IMR-90 (cell line): Measurements from ENCODE around the gene PLEK2. TPM values are rescaled to one million over a fixed set of nuclear protein-coding genes. Genes with fewer than 3 reads are reported as not detected.

ENCODE experiments used
- ATAC-seq: fragments of 200-7000 bp; cut with Tn5 transposase; 2 replicates; pipeline ENCODE4 v1.9.1; 2020; ENCODE audit warnings: low read depth, mild to moderate bottlenecking, moderate library complexity
- BruUV-seq: library from RNA; stranded (reverse); fragments of 400-500 nt; replicated peaks from 2 replicates; lab custom pipeline; 2021; lab: Mats Ljungman, UMichigan
- CTCF ChIA-PET: fragments of 300-600 bp; formaldehyde crosslinking; extraction: SDS; loops from one replicate; lab custom pipeline; 2021; ENCODE audit warnings: antibody characterized with exemption; lab: Yijun Ruan, JAX
- POLR2A ChIA-PET: fragments of 300-600 bp; sonication (Branson Sonifier 250); formaldehyde crosslinking; loops from one replicate; lab custom pipeline; 2022; ENCODE audit warnings: antibody characterized with exemption; ENCODE audit not compliant: unreplicated experiment; lab: Charles Lee
- DNase-seq: peaks from one replicate; pipeline ENCODE4 v3.0.0; 2013
- H2AFZ ChIP-seq: replicated peaks from 2 replicates; pipeline ENCODE3; 2013; ENCODE audit warnings: low read length, mild to moderate bottlenecking; ENCODE audit not compliant: poor library complexity
- H2AK5ac ChIP-seq: 2 replicates; pipeline ENCODE4 v1.6.1; 2013; ENCODE audit warnings: low read depth, low read length, inconsistent platforms
- H2AK9ac ChIP-seq: replicated peaks from 2 replicates; pipeline ENCODE3; 2013; ENCODE audit warnings: mild to moderate bottlenecking, low read depth, low read length, moderate library complexity; ENCODE audit not compliant: poor library complexity
- H2BK120ac ChIP-seq: 2 replicates; pipeline ENCODE4 v1.6.1; 2013; ENCODE audit warnings: low read depth, low read length, inconsistent platforms
- H2BK15ac ChIP-seq: 3 replicates; pipeline ENCODE4 v1.6.1; 2013; ENCODE audit warnings: low read depth, low read length, inconsistent platforms
- H2BK20ac ChIP-seq: 2 replicates; pipeline ENCODE4 v1.6.1; 2013; ENCODE audit warnings: low read depth, mild to moderate bottlenecking, inconsistent platforms, low read length, moderate library complexity
- H2BK5ac ChIP-seq: 2 replicates; pipeline ENCODE4 v1.6.1; 2013; ENCODE audit warnings: mild to moderate bottlenecking, low read depth, low read length, inconsistent platforms; ENCODE audit not compliant: poor library complexity, severe bottlenecking
- H3K14ac ChIP-seq: replicated peaks from 2 replicates; pipeline ENCODE4 v1.6.1; 2013; ENCODE audit warnings: low read depth, low read length, inconsistent platforms
- H3K18ac ChIP-seq: 2 replicates; pipeline ENCODE4 v1.6.1; 2013; ENCODE audit warnings: low read depth, low read length, control low read depth
- H3K23ac ChIP-seq: 2 replicates; pipeline ENCODE4 v1.6.1; 2013; ENCODE audit warnings: low read depth, low read length, inconsistent platforms
- H3K27ac ChIP-seq: 2 replicates; pipeline ENCODE4 v1.5.1; 2013; ENCODE audit warnings: mild to moderate bottlenecking, control low read depth, low read length; ENCODE audit not compliant: insufficient read depth
- H3K27me3 ChIP-seq: 2 replicates; pipeline ENCODE4 v1.6.1; 2013; ENCODE audit warnings: low read length; ENCODE audit not compliant: control insufficient read depth, insufficient read depth
- H3K36me3 ChIP-seq: 2 replicates; pipeline ENCODE4 v1.6.1; 2013; ENCODE audit warnings: low read length, mixed read lengths; ENCODE audit not compliant: control insufficient read depth, insufficient read depth
- H3K4ac ChIP-seq: 2 replicates; pipeline ENCODE4 v1.6.1; 2013; ENCODE audit warnings: low read depth, low read length, inconsistent platforms
- H3K4me1 ChIP-seq: 2 replicates; pipeline ENCODE4 v1.6.1; 2013; ENCODE audit warnings: low read length, mixed read lengths; ENCODE audit not compliant: control insufficient read depth, insufficient read depth
- H3K4me2 ChIP-seq: 2 replicates; pipeline ENCODE4 v1.6.1; 2013; ENCODE audit warnings: low read depth, mild to moderate bottlenecking, control low read depth, low read length, moderate library complexity
- H3K4me3 ChIP-seq: 2 replicates; pipeline ENCODE4 v1.5.1; 2013; ENCODE audit warnings: low read depth, mild to moderate bottlenecking, control low read depth, low read length, moderate library complexity; ENCODE audit not compliant: insufficient read depth
- H3K56ac ChIP-seq: 2 replicates; pipeline ENCODE4 v1.6.1; 2013; ENCODE audit warnings: low read length, inconsistent platforms; ENCODE audit not compliant: insufficient read depth; ENCODE audit errors: extremely low read depth
- H3K79me1 ChIP-seq, 2 experiments: 2 replicates each; pipeline ENCODE4 v1.6.1; 2013; ENCODE audit warnings: low read length in 2 of 2, inconsistent platforms in 1 of 2, low read depth in 1 of 2
- H3K9ac ChIP-seq: 2 replicates; pipeline ENCODE4 v1.6.1; 2013; ENCODE audit warnings: low read depth, low read length, control low read depth
- H3K9me1 ChIP-seq: 2 replicates; pipeline ENCODE4 v1.6.1; 2013; ENCODE audit warnings: low read length, inconsistent platforms; ENCODE audit not compliant: insufficient read depth
- H3K9me3 ChIP-seq: 2 replicates; pipeline ENCODE4 v1.6.1; 2013; ENCODE audit warnings: low read length; ENCODE audit not compliant: control insufficient read depth, insufficient read depth
- H4K20me1 ChIP-seq: 2 replicates; pipeline ENCODE4 v1.6.1; 2013; ENCODE audit warnings: low read length, inconsistent platforms; ENCODE audit not compliant: insufficient read depth
- H4K5ac ChIP-seq: 2 replicates; pipeline ENCODE4 v1.6.1; 2013; ENCODE audit warnings: mild to moderate bottlenecking, low read depth, low read length, control low read depth
- H4K8ac ChIP-seq, 2 experiments: 2 replicates each; pipeline ENCODE4 v1.6.1; 2013; ENCODE audit warnings: low read depth in 2 of 2, low read length in 2 of 2, control low read depth in 1 of 2, inconsistent platforms in 1 of 2
- H4K91ac ChIP-seq: 2 replicates; pipeline ENCODE4 v1.6.1; 2013; ENCODE audit warnings: low read depth, low read length, inconsistent platforms; ENCODE audit not compliant: insufficient read depth
- CHD1 ChIP-seq: IDR thresholded peaks from 2 replicates; pipeline ENCODE4 v1.6.1; 2012; ENCODE audit warnings: low read depth, low read length, improper control_type of control experiment
- MAZ ChIP-seq: IDR thresholded peaks from 2 replicates; pipeline ENCODE4 v1.6.1; 2012; ENCODE audit warnings: low read depth, mild to moderate bottlenecking, low read length, improper control_type of control experiment, moderate library complexity, borderline replicate concordance
- POLR2A ChIP-seq: IDR thresholded peaks from 2 replicates; pipeline ENCODE4 v1.6.1; 2012; ENCODE audit warnings: mild to moderate bottlenecking, low read depth, low read length
- RAD21 ChIP-seq: IDR thresholded peaks from 2 replicates; pipeline ENCODE4 v1.6.1; 2012; ENCODE audit warnings: low read length, improper control_type of control experiment
- RCOR1 ChIP-seq: IDR thresholded peaks from 2 replicates; pipeline ENCODE4 v1.6.1; 2012; ENCODE audit warnings: mild to moderate bottlenecking, low read length, improper control_type of control experiment; ENCODE audit not compliant: insufficient replicate concordance
- SMC3 ChIP-seq: fragments of 150-350 bp; IDR thresholded peaks from 2 replicates; pipeline ENCODE4 v1.6.1; 2016; ENCODE audit warnings: low read depth, mild to moderate bottlenecking, antibody characterized with exemption, low read length, moderate library complexity
- WGBS, 2 experiments: methylation state at CpG; one replicate each; pipeline versions ENCODE4 v1.1.5 to v1.1.7; 2013; ENCODE audit warnings: missing lambda C conversion rate in 2 of 2; ENCODE audit not compliant: insufficient read length in 1 of 2; ENCODE audit errors: extremely low coverage in 2 of 2; 5-methylcytosine and 5-hydroxymethylcytosine counted together
- dilution Hi-C: fragments of 300-500 bp; cut with HindIII; formaldehyde crosslinking; loops from one replicate; pipeline ENCODE4 v1.14.3; 2018; ENCODE audit warnings: low sequenced_read_pairs; ENCODE audit not compliant: unreplicated experiment
- in situ Hi-C: fragments of 300-500 bp; cut with MboI; formaldehyde crosslinking; loops from 3 replicates; pipeline ENCODE4 v1.14.3; 2019; ENCODE audit warnings: low sequenced_read_pairs, inconsistent platforms, mixed read lengths
- intact Hi-C: fragments of 100-400 bp; cut with micrococcal nuclease; formaldehyde crosslinking; loops from 2 replicates; pipeline ENCODE4 v1.10.0; 2022
- polyA plus RNA-seq, 3 experiments: library from polyadenylated mRNA; depleted of rRNA; stranded (reverse); fragments of >200 nt; gene quantifications; 2 replicates each; pipeline ENCODE4 v1.2.3, GENCODE V29; 2012; ENCODE audit warnings: low replicate concordance in 1 of 3
- total RNA-seq: library from RNA; depleted of rRNA; stranded (reverse); fragments of >200 nt; gene quantifications from 2 replicates; pipeline ENCODE4 v1.2.3, GENCODE V29; 2012
- TF ChIP-seq, protein P1 (sequence below): fragments of 150-350 bp; IDR thresholded peaks from 2 replicates; pipeline ENCODE4 v1.6.1; 2016; ENCODE audit warnings: low read depth, mild to moderate bottlenecking, low read length, moderate library complexity, borderline replicate concordance
- TF ChIP-seq, protein P2 (sequence below): conservative IDR thresholded peaks from 2 replicates; pipeline ENCODE4 v1.5.1; 2012; ENCODE audit warnings: mild to moderate bottlenecking, low read depth, low read length, improper control_type of control experiment

Gene PLEK2
- total and polyA plus RNA-seq, 2 of the 4 experiments (the other 2 are of a cell fraction): 1.7 to 2.5 TPM

DNA sequence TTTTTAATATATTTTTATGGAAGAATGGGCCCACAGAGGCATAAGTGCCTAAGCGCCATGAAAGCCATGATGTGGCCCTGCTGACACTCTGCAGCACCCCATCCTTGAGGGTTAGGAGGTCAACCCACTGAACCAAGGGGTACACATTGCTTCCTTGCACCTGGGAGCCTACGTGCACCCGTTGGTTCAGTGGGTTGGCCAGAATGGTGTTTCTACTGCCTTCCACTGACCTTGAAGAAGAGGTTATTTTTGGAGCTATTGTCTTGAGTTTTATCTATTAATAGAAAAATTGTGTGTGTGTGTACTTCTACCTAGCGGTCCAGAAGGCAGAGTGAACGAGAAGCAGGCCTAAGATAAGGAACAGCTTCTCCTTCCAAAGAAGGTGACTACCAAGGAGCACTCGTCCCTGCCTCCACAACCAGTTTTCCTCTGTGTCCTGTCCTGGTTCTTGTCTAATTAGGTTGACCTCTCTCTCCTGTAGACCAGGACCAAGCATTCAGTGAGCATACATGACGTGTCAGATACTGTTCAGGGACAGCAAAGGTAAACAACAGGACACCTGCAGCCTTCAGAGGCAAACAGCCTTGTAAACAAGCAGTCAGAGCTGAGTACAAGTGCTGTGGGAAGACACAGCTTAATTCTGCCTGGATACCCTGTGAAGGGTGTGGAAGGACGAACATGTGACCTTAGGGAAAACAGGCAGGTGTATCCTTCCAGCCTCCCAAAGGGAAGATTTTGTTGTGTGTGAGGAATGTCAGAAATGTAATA, 30.4 kb upstream of the PLEK2 start:
- POLR2A ChIA-PET: no interaction called here
- intact Hi-C loops: no loop called here
- H2BK15ac ChIP-seq: no peak overlapping the region
- H2AK9ac ChIP-seq: no peak overlapping the region
- no peak overlapping the region; the same call in 1 of the 2 replicates for H3K23ac ChIP-seq
- no TSS peak for BruUV-seq
- H3K4me2 ChIP-seq: no peak overlapping the region
- H4K5ac ChIP-seq: no peak overlapping the region
- H3K4me3 ChIP-seq: no peak overlapping the region
- H3K9me1 ChIP-seq: no peaks in the 10 kb centered on the region
- no peak overlapping the region for H4K8ac ChIP-seq
- no peaks in the 10 kb centered on the region for H3K4me1 ChIP-seq
- no peak overlapping the region for H2BK120ac ChIP-seq
- no peaks in the 10 kb centered on the region for H3K79me1 ChIP-seq
- H3K18ac ChIP-seq: no peak overlapping the region
- no peak overlapping the region for H4K91ac ChIP-seq
- dilution Hi-C loops: no loop called here
- no peak overlapping the region for H2AFZ ChIP-seq
- no peaks in the 10 kb centered on the region for H3K36me3 ChIP-seq
- DNase-seq (no peak), ATAC-seq (no peak)
- H3K27me3 ChIP-seq: peaks cover 44% of the 10 kb centered on the region
- no peak overlapping the region for H3K4ac ChIP-seq
- H4K20me1 ChIP-seq: no peaks in the 10 kb centered on the region
- H2BK5ac ChIP-seq: no peak overlapping the region
- no peaks in the 10 kb centered on the region for H3K9me3 ChIP-seq
- CTCF ChIA-PET: no interaction called here
- in situ Hi-C loops: loop anchor here (10.0 to 25.0 kb wide), 2 partner anchors 112 to 270 kb away; partner anchors contain the start of gene RDH12
- H3K9ac ChIP-seq: no peak overlapping the region
- H2AK5ac ChIP-seq: no peak overlapping the region
- H3K27ac ChIP-seq: no peak overlapping the region
- no peak overlapping the region for H2BK20ac ChIP-seq
- no peak overlapping the region for H3K56ac ChIP-seq
- no peak for TF ChIP-seq POLR2A
- no peak for TF ChIP-seq CHD1
- no peak for TF ChIP-seq SMC3
- TF ChIP-seq, protein P1, sequence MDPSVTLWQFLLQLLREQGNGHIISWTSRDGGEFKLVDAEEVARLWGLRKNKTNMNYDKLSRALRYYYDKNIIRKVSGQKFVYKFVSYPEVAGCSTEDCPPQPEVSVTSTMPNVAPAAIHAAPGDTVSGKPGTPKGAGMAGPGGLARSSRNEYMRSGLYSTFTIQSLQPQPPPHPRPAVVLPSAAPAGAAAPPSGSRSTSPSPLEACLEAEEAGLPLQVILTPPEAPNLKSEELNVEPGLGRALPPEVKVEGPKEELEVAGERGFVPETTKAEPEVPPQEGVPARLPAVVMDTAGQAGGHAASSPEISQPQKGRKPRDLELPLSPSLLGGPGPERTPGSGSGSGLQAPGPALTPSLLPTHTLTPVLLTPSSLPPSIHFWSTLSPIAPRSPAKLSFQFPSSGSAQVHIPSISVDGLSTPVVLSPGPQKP: no peak
- no peak for TF ChIP-seq RCOR1
- no peak for TF ChIP-seq MAZ
- TF ChIP-seq, protein P2, sequence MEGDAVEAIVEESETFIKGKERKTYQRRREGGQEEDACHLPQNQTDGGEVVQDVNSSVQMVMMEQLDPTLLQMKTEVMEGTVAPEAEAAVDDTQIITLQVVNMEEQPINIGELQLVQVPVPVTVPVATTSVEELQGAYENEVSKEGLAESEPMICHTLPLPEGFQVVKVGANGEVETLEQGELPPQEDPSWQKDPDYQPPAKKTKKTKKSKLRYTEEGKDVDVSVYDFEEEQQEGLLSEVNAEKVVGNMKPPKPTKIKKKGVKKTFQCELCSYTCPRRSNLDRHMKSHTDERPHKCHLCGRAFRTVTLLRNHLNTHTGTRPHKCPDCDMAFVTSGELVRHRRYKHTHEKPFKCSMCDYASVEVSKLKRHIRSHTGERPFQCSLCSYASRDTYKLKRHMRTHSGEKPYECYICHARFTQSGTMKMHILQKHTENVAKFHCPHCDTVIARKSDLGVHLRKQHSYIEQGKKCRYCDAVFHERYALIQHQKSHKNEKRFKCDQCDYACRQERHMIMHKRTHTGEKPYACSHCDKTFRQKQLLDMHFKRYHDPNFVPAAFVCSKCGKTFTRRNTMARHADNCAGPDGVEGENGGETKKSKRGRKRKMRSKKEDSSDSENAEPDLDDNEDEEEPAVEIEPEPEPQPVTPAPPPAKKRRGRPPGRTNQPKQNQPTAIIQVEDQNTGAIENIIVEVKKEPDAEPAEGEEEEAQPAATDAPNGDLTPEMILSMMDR: no peak
- no peak for TF ChIP-seq RAD21
- H3K14ac ChIP-seq: no peak overlapping the region
- 38% methylated on average over 2 of the region's 8 CpGs; no CpG with 5 or more reads in 1 of the 2 experiments for WGBS, 2 experiments
